ENCODE measurements around the gene ARID4A. TPM values are rescaled to one million over a fixed set of nuclear protein-coding genes. Genes with fewer than 3 reads are reported as not detected.
"Not testable (repeated sequence)": the region's sequence is repeated elsewhere in the genome, so short reads cannot be mapped to it uniquely, and the experiment has no call there.

ARID4A gene
- total RNA-seq = 10 to 100 TPM; 15.9 to 22.0 (median 17.7) TPM

GRCh38 chr14:58298477-58299400 is at the start of gene ARID4A:
ARID4A (plus strand) TSS chr14:58298555; CDS start chr14:58299855, 1,300 bp downstream.
- DNase-seq (ENCODE audit: extremely low spot score) = peak; percentile 98
- no peak for TF ChIP-seq EP300 (IDR thresholded peaks at IDR 0.05)
- no peak for TF ChIP-seq CTCF (IDR thresholded peaks at IDR 0.05)
- peak; percentile 93 to 96 for TF ChIP-seq POLR2AphosphoS5 (IDR thresholded peaks at IDR 0.05)
- peak; percentile 83 for TF ChIP-seq POLR2A (IDR thresholded peaks at IDR 0.05; ENCODE audit: low read depth)
- no peaks in the 10 kb centered on the region for H3K9me3 ChIP-seq
- under 1% methylated on average over 40 of the region's 79 CpGs for WGBS
- H3K36me3 ChIP-seq = peaks cover 13 to 39% (median 34%) of the 10 kb centered on the region in 4 donors
- H3K4me3 ChIP-seq = peak within 1 kb of the TSS; percentile 66 to 96 (median 92)
- intact Hi-C loops (cut with DNase I) = loop anchor here (5.0 kb wide), 2 partner anchors 56 to 1184 kb away; partner anchors contain the start of genes JKAMP, L3HYPDH and PSMA3
- peak within 1 kb of the TSS; percentile 93 to 97 (median 94) for H3K27ac ChIP-seq (replicated peaks in 1 of 4)
- H3K27me3 ChIP-seq = no peaks in the 10 kb centered on the region
- H3K4me1 ChIP-seq = peaks cover 33 to 52% (median 47%) of the 10 kb centered on the region in 4 donors

GRCh38 chr14:58249611-58250010 is 48.7 kb upstream of the ARID4A start:
- no peak for DNase-seq (ENCODE audit: extremely low spot score)
- Histone ChIP-seq H3K4me1 (peaks cover 28 to 41% (median 29%) of the 10 kb centered on the region in 4 donors), H3K27ac (replicated peaks in 1 of 4) (no peak overlapping the region), H3K27me3 (no peaks in the 10 kb centered on the region), H3K36me3 (peaks cover 15 to 67% (median 58%) of the 10 kb centered on the region in 4 donors), H3K4me3 (no peak overlapping the region), H3K9me3 (no peaks in the 10 kb centered on the region)
- TF ChIP-seq CTCF (IDR thresholded peaks at IDR 0.05) (no peak), EP300 (IDR thresholded peaks at IDR 0.05) (no peak), POLR2AphosphoS5 (IDR thresholded peaks at IDR 0.05) (no peak), POLR2A (IDR thresholded peaks at IDR 0.05; ENCODE audit: low read depth) (no peak)
- WGBS = 96% methylated on average over 8 of the region's 8 CpGs
- intact Hi-C loops (cut with DNase I) = loop anchor here (10.0 kb wide), 1 partner anchor 175 kb away; the partner anchor contains the start of genes KIAA0586 and TIMM9

GRCh38 chr14:58258156-58258555 is 40.2 kb upstream of the ARID4A start:
- Histone ChIP-seq H3K9me3 (no peaks in the 10 kb centered on the region), H3K27me3 (no peaks in the 10 kb centered on the region), H3K36me3 (peaks cover 41 to 100% (median 90%) of the 10 kb centered on the region in 4 donors), H3K4me1 (peaks cover 0 to 5% (median 0%) of the 10 kb centered on the region in 4 donors), H3K4me3 (no peak overlapping the region), H3K27ac (replicated peaks in 1 of 4) (no peak overlapping the region)
- TF ChIP-seq POLR2A (IDR thresholded peaks at IDR 0.05; ENCODE audit: low read depth) (no peak), EP300 (IDR thresholded peaks at IDR 0.05) (no peak), CTCF (IDR thresholded peaks at IDR 0.05) (no peak), POLR2AphosphoS5 (IDR thresholded peaks at IDR 0.05) (no peak)
- intact Hi-C loops (cut with DNase I) = no loop called here
- WGBS = 96% methylated on average over 4 of the region's 4 CpGs
- DNase-seq (ENCODE audit: extremely low spot score) = no peak

GRCh38 chr14:58262005-58262404 is 36.4 kb upstream of the ARID4A start:
- H3K36me3 ChIP-seq = peaks cover 44 to 100% (median 94%) of the 10 kb centered on the region in 4 donors
- H3K4me1 ChIP-seq; H3K4me3 ChIP-seq; H3K27ac ChIP-seq (replicated peaks in 1 of 4); DNase-seq (ENCODE audit: extremely low spot score); intact Hi-C loops (cut with DNase I); H3K9me3 ChIP-seq; H3K27me3 ChIP-seq: not testable (repeated sequence)
- WGBS = 96% methylated on average over 10 of the region's 10 CpGs

- peaks cover 53 to 100% (median 95%) of the 10 kb centered on the region in 4 donors for H3K36me3 ChIP-seq
- intact Hi-C loops (cut with DNase I) = no loop called here
Measured at GRCh38 chr14:58265401-58265800, 33.0 kb upstream of the ARID4A start.

More at GRCh38 chr14:58265401-58265800, 33.0 kb upstream of the ARID4A start:
- DNase-seq (ENCODE audit: extremely low spot score) = no peak
- H3K27ac ChIP-seq (replicated peaks in 1 of 4) = no peak overlapping the region
- H3K4me3 ChIP-seq = no peak overlapping the region
- no peak for TF ChIP-seq CTCF (IDR thresholded peaks at IDR 0.05)
- no peak for TF ChIP-seq POLR2A (IDR thresholded peaks at IDR 0.05; ENCODE audit: low read depth)
- no peak for TF ChIP-seq EP300 (IDR thresholded peaks at IDR 0.05)
- TF ChIP-seq POLR2AphosphoS5 (IDR thresholded peaks at IDR 0.05) = no peak
- H3K27me3 ChIP-seq = no peaks in the 10 kb centered on the region
- H3K4me1 ChIP-seq = no peaks in the 10 kb centered on the region
- H3K9me3 ChIP-seq = no peaks in the 10 kb centered on the region
